Fibroblast of skin of right biceps (primary cell): ENCODE measurements around the gene CXCL12.

Source experiments
- DNase-seq: peaks from one replicate; pipeline ENCODE4 v3.0.0-alpha.2; 2013

CXCL12 gene

DNA sequence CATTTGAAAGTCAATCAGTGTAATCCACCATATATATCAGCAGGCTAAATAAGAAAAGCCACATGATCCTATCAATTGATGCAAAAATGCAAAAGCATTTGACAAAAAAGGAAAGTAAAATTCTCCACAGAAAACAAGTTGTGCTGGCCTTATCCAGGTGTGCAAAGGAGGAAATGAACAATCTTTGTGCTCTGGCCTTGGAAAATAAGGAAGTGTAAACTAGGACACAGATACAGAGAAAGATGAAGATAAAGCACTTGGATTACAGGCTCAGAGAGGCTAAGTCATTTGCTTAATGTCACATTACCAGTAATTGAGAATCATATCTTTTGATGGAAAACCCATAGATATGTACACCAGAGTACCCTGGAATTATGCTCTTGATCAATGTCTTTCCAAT lies 54.5 kb downstream of the CXCL12 start:
- no peak for DNase-seq

DNA sequence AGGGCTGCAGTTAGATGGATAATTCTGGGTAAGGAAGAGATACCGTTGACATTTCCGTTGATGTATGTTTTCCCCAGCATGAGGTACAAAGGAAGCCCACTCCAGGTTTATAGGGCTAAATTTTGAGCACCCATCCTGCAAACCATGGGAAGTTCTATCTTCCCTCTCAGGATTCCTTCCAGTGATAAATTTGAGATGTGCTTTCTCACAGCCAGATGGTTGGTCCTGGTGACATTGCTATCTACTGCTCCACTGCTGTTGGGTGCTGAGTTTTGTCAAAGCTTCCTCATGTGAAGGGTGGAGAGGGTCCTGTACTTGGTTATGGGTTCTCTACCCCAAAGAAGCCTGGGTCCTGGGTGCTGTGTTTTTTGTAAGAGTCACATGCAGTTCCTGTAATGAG lies 57.4 kb downstream of the CXCL12 start:
- DNase-seq, result no peak
